IMR-90 (cell line): Measurements from ENCODE around the gene SEMA3E.

Experiments used
- BHLHE40 ChIP-seq: fragments of 150-350 bp; IDR thresholded peaks from 2 replicates; pipeline ENCODE4 v1.6.1; 2016; ENCODE audit warnings: mild to moderate bottlenecking, low read depth, low read length
- CEBPB ChIP-seq: IDR thresholded peaks from 2 replicates; pipeline ENCODE4 v1.6.1; 2012; ENCODE audit warnings: low read depth, low read length, improper control_type of control experiment
- CHD1 ChIP-seq: IDR thresholded peaks from 2 replicates; pipeline ENCODE4 v1.6.1; 2012; ENCODE audit warnings: low read depth, low read length, improper control_type of control experiment
- MAFK ChIP-seq: IDR thresholded peaks from 2 replicates; pipeline ENCODE4 v1.6.1; 2012; ENCODE audit warnings: low read depth, low read length, improper control_type of control experiment
- MAZ ChIP-seq: IDR thresholded peaks from 2 replicates; pipeline ENCODE4 v1.6.1; 2012; ENCODE audit warnings: low read depth, mild to moderate bottlenecking, low read length, improper control_type of control experiment, moderate library complexity, borderline replicate concordance
- MXI1 ChIP-seq: IDR thresholded peaks from 2 replicates; pipeline ENCODE4 v1.6.1; 2012; ENCODE audit warnings: low read depth, mild to moderate bottlenecking, low read length, moderate library complexity, borderline replicate concordance
- POLR2A ChIP-seq: IDR thresholded peaks from 2 replicates; pipeline ENCODE4 v1.6.1; 2012; ENCODE audit warnings: mild to moderate bottlenecking, low read depth, low read length
- RAD21 ChIP-seq: IDR thresholded peaks from 2 replicates; pipeline ENCODE4 v1.6.1; 2012; ENCODE audit warnings: low read length, improper control_type of control experiment
- RCOR1 ChIP-seq: IDR thresholded peaks from 2 replicates; pipeline ENCODE4 v1.6.1; 2012; ENCODE audit warnings: mild to moderate bottlenecking, low read length, improper control_type of control experiment; ENCODE audit not compliant: insufficient replicate concordance
- TF ChIP-seq, protein P1 (sequence below): conservative IDR thresholded peaks from 2 replicates; pipeline ENCODE4 v1.5.1; 2012; ENCODE audit warnings: mild to moderate bottlenecking, low read depth, low read length, improper control_type of control experiment
- TF ChIP-seq, protein P2 (sequence below): fragments of 150-350 bp; IDR thresholded peaks from 2 replicates; pipeline ENCODE4 v1.6.1; 2017; ENCODE audit warnings: mild to moderate bottlenecking, antibody characterized with exemption, low read length, low read depth

- TF ChIP-seq, protein P1, sequence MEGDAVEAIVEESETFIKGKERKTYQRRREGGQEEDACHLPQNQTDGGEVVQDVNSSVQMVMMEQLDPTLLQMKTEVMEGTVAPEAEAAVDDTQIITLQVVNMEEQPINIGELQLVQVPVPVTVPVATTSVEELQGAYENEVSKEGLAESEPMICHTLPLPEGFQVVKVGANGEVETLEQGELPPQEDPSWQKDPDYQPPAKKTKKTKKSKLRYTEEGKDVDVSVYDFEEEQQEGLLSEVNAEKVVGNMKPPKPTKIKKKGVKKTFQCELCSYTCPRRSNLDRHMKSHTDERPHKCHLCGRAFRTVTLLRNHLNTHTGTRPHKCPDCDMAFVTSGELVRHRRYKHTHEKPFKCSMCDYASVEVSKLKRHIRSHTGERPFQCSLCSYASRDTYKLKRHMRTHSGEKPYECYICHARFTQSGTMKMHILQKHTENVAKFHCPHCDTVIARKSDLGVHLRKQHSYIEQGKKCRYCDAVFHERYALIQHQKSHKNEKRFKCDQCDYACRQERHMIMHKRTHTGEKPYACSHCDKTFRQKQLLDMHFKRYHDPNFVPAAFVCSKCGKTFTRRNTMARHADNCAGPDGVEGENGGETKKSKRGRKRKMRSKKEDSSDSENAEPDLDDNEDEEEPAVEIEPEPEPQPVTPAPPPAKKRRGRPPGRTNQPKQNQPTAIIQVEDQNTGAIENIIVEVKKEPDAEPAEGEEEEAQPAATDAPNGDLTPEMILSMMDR, result no peak
- TF ChIP-seq RCOR1 (peak; percentile 77), POLR2A (no peak), BHLHE40 (peak; percentile 71), MAZ (no peak), RAD21 (0 out of 2 replicates have a peak, but pooled peaks have one; percentile 7), MXI1 (no peak), CEBPB (peak; percentile 61; the same call in 1 of the 2 replicates), MAFK (peak; percentile 91), CHD1 (no peak)
- TF ChIP-seq, protein P2, sequence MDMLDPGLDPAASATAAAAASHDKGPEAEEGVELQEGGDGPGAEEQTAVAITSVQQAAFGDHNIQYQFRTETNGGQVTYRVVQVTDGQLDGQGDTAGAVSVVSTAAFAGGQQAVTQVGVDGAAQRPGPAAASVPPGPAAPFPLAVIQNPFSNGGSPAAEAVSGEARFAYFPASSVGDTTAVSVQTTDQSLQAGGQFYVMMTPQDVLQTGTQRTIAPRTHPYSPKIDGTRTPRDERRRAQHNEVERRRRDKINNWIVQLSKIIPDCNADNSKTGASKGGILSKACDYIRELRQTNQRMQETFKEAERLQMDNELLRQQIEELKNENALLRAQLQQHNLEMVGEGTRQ, result no peak
These were observed 180.6 kb downstream of the SEMA3E start for GRCh38 chr7:83468251-83468739.
